GM18909 (cell line): ENCODE data around the gene CTDP1.
"Not testable (repeated sequence)": the region's sequence is repeated elsewhere in the genome, so short reads cannot be mapped to it uniquely, and the experiment has no call there.

ENCODE experiments used
- ATAC-seq: cut with Tn5 transposase; IDR thresholded peaks from one replicate; pipeline ENCODE4 v1.9.1; 2021; ENCODE audit warnings: mild to moderate bottlenecking; ENCODE audit not compliant: unreplicated experiment, poor library complexity

Gene CTDP1

DNA sequence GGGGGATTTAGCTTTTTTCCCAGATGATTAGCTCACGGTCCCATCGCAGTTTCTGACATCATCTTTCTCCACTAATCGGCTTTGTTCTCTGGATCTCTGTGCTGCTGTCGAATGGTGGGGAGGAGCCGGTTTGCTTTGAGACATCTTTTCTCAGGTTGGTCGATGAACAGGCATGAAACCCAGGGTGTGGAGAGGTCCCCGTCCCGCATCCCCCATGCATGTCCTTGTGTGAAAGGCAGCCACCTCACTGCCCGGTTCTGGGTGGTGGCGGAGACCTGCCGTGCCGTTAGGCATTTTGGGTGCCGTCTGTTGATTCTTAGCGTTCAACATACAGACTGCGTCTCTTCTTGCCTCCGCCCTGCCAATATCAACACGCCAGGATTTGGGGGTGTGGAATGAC lies 57.8 kb downstream of the CTDP1 start:
- ATAC-seq: no peak

DNA sequence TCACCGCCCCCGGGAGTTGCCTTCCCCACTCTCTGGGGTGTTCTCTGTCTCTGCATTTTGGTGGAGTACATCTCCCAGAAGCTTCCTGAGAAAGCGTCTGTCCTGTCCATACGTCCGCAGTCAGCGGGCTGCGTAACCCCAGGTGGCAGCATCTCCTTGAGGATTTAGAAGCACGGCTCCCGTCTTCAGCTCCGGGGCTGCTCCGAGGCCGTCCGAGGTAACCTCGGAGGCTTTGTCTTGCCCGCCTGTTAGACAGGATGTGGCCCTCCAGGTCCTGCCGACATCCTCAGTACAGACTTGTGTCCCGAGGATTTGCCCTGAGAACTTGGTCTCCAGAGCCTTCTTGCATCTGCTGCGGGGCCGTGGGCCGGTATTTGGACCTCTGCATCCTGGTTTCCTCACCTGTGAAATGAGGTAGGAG lies 58.4 kb downstream of the CTDP1 start:
- ATAC-seq: no peak

DNA sequence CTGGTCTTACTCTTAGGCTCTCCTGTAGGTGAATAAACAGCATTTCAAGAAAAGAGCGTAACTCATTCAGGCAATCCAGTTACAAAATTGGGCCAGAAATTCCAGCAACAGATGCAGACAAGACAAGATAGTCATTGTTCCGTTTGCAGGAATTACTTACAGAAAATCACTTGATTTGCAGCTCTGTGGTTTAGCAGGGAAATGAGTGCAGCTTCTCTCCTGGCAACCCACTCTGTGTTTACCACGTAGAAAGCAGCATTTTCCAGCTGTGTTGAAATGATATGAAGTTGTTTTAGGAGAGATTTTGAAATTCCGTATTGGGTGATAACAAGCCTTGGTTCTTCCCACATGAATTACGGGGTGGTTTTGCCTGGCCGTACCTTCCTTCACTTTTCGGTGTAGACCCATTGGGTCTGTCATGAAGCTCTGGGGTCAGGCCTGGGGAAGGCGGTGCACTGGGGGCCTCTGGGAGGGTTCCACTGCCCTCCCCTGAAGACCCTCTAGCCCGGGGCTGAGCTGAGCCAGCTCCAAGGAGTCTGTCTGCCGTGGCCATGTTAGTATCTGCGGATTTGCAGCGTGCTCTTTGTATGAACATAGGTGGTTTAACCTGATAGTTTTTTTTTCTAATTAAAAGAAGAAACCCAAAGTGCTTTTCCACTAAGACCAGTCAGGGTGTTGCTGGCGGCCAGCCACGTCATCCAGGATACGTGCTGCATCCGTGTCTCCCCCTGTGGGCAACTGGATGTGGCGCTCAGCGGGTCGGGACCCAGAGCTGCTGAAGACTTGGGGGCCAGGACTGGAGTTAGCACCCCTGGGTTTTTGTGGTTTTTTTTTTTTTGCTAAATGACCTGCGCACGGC lies 59.2 kb downstream of the CTDP1 start:
- no peak for ATAC-seq

DNA sequence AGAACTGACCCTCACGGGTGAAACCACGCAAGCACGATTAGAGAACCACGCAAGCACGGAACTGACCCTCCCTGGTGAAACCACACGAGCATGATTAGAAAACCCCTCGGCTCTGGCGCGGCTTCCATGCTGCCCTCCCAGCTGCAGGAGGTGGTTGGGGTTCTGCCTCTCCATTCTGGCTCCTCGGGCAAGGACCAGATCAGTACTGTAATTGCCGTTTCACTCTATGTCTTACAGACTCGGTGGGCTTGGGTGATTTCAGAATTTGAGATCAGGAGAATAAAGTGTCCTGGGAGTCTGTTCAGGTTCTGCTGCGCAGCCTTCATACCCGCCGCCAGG lies 59.8 kb downstream of the CTDP1 start:
- ATAC-seq: no peak

DNA sequence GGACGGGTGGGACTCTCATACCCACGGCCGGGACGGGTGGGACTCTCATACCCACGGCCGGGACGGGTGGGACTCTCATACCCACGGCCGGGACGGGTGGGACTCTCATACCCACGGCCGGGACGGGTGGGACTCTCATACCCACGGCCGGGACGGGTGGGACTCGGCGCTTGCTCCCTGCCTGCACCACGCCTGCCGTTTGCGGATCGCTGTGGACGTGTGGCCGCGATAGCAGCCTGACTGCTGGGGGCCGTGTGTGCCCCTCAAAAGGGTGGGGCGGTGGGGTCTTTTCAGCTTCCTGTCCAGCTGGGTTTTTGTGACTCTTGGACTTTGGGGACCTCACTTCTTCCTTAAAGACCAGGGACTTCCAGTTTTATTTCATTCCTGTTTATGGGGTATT lies 60.4 kb downstream of the CTDP1 start:
- ATAC-seq: not testable (repeated sequence)

DNA sequence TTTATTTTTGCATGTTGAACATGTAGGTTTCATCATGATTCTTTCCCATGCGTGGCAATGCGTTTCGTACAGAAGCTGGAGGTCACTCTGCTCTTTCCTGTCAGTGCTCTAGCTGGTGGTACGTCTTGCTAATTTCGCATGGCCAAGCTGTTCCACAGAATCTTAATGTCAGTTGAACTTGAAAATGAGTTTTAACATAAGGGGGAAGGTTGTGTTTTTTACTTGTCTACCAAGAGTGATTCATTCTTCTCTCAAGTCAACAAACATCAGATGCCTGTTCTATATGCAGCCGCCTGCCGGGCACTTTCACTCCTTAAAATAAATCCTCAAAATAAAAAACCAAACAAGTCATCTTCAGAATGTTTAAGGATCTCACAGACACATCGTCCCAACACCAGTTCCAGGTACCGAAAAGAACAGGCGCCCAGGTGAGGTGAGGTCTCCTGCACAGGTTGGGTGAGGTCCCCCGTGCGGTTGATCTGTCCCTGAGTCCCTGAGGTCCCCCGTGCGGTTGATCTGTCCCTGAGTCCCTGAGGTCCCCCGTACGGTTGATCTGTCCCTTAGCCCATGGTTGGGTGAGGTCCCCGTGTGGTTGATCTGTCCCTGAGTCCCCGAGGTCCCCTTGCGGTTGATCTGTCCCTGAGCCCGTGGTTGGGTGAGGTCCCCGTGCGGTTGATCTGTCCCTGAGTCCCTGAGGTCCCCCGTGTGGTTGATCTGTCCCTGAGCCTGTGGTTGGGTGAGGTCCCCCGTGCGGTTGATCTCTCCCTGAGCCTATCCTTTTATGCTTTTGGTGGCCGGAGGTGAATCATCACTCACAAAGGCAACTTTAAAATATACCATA lies 61.1 kb downstream of the CTDP1 start:
- ATAC-seq: no peak

DNA sequence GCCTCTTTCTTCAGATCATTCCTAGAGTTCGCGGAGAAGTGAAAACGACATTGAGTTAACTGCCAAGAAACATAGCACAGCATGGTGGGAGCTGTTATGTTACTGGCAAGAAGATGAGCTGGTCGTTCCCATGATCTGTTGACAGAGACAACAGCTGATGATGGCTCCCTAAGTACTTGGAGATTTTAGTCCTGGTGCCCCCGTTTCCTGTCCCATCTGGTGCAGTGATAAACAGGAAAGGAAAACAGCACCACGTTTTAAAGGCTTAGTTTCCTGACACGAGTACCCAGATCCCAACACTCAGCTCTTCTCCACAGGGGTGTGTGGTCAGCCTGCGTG lies 61.7 kb downstream of the CTDP1 start:
- no peak for ATAC-seq

DNA sequence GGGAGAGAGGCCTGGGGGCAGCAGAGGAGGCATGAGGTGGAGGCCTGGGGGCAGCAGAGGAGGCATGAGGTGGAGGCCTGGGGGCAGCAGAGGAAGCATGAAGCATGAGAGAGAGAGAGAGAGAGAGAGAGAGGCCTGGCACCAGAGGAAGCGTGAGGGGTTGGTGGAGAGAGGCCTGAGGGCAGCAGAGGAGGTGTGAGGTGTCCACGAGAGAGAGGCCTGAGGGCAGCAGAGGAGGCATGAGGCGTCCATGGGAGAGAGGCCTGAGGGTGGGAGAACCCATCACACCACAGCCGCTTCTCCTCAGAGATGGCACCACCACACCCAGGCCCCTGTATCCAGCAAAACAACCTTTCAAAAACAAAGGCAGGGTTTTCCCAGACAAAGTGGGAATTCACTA lies 62.5 kb downstream of the CTDP1 start:
- ATAC-seq: no peak

DNA sequence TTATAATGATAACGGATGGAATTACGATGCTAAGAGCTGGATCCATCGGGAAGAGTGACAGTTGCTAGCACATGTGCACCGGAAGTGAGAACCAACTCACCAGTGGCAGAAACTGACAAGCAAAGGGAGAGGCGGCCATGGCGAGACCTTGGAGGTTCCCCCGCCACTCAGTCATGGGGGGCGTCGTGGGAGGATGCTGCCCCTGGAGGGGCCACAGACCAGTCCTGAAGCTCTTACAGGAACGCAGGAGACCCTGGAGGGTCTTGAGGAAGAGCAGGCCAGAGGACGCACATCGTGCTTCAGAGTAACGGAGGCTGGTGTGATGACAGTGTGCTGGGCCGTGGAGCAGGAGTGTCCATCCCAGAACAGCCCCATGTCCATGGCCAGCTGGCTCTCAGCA lies 65.0 kb downstream of the CTDP1 start:
- ATAC-seq: no peak

DNA sequence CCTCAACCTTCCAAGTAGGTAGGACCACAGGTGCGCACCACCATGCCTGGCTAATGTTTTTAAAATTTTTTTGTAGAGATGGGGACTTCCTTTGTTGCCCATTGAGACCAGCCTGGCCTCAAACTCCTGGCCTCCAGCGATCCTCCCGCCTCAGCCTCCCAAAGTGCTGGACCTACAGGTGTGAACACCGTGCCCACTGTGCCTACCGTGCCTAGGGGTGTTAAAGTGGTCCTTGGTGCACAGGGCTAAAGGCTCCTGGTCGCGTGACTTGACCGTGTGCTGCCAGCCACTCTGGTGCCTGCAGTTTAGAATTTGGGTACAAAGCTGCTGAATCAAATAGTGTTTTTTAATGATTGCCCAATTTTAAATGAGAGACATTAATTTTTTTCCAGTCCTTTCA lies 67.1 kb downstream of the CTDP1 start:
- no peak for ATAC-seq

DNA sequence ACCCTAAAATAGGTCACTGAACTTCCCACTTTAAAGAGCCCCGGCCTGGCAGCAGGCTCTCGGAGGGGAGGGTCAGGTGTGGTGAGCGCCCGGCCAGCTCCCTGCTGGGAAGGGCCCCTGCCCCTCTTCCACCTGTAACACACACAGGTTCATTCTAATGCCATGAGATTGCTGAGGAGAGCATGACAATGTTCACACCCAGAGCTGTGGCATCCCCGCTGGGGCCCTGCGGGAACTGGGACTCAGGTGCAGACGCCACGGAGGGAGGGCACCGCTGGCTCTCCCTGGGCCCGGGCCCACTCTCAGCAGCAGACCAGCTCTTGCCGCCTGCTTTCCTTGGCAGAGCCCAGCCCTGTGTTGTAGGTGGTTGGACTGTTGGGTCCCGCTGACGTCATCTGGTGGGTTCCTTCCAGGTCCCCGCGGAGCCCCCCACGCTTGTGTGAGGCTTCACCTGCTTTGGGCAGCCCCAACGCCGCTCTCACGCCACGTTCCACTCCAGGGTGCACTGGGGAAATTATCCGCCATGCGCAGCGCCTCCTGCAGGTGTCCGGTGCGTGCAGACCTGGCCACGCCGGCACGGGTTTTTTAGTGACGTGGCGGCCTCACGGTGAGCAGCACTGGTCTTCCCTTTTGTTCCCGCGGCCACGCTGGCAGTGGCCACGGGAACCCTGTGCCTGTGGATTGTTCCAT lies 67.7 kb downstream of the CTDP1 start:
- no peak for ATAC-seq

DNA sequence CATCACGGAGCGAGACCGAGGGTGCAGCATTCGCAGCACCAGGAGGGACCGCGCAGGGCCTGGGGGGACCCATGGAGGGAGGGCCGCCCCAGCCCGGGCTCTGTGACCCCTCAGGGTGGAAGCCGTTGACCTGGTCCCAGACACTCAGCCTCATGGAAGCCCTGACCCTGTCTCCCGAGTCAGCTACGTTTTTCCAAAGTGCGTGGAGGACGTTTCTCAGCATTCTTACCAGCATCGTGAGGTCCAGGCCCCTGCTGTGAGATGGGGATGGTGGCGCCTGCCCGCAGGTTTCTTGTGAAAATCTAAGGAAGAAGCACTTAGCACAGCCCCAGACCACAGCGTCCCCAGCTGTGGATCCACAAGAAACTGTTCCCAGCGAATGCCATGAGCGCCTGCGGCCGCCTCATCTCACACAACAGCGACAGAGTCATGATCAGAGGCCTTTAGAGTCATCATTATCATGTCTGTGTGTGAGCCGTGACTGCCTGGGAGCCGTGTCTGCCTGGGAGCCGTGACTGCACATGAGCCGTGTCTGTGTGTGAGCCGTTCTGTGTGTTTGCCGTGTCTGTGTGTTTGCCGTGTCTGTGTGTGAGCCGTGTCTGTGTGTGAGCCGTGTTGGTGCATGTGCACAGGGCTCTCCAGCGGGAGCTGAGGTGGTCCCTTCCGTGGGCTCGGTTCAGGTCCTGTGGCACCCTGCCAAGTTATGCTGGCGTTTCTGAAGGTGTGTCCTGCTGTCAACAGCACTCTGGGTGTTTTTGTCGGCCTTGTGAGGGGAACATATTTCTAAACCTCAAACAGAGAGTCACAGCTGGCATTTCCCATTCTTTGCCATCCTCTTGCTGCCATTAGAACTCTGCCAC lies 68.9 kb downstream of the CTDP1 start:
- no peak for ATAC-seq

DNA sequence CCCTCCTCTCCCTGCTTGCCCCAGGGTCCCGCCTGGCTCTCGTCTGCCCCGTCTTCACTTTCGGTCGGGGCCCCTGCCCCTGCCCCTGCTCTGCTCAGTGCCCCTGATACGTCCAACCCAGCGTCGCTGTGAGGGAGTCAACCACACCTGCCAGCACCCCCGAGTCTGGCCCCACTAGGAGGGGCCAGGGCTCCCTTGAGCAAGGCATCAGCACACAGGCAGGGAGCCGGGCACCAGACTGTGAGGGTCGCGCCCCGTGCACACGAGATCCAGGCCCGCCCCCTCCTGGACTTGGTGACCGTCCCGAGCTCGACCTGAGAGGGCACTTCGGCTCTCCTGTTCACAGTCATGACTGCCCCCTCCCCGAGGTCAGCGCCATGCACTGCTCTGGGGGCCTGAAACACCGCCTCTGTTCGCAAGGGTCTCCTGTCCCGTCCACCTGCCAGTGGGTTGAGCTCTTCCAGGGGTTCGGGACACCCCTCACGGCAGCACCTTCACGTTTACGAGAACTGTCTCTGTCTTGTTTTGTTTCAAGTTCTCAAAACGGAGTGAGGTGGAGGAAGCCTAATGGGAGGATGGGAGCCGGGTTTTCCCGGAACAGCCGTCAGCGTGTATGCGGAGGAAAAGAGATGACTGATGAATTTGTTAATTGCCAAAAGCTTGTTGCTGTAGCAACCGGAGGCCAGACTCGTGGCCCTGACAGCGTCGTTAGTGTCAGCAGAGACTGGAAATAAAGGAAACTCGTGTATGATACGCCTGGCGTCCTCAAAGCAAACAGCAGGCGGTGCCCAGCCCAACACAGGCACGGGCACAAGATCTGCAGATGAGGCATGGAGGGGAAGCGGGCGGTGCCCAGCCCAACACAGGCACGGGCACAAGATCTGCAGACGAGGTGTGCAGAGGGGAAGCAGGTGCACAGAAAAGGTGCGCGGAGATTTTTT lies 69.9 kb downstream of the CTDP1 start:
- ATAC-seq: no peak

DNA sequence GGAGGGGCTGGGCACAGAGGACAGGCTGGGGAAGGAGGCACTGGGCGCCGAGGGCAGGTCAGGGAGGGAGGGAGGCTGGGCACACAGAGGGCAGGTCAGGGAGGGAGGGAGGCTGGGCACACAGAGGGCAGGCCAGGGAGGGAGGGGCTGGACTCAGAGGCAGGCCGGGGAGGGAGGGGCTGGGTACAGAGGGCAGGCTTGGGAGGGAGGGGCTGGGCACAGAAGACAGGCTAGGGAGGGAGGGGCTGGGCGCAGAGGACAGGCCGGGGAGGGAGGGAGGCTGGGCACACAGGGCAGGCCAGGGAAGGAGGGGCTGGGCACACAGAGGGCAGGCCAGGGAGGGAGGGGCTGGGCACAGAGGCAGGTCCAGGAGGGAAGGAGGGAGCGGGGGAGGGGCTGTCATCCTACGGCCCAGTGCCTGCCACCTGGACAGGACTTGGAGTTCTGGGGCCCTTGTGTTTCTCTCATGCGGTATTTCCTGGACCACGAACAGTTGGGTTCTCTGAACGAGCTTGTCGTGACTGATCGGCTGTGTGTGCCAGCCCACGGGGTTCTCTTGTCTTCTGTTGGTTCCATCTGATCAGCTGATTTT lies 71.5 kb downstream of the CTDP1 start:
- no peak for ATAC-seq

DNA sequence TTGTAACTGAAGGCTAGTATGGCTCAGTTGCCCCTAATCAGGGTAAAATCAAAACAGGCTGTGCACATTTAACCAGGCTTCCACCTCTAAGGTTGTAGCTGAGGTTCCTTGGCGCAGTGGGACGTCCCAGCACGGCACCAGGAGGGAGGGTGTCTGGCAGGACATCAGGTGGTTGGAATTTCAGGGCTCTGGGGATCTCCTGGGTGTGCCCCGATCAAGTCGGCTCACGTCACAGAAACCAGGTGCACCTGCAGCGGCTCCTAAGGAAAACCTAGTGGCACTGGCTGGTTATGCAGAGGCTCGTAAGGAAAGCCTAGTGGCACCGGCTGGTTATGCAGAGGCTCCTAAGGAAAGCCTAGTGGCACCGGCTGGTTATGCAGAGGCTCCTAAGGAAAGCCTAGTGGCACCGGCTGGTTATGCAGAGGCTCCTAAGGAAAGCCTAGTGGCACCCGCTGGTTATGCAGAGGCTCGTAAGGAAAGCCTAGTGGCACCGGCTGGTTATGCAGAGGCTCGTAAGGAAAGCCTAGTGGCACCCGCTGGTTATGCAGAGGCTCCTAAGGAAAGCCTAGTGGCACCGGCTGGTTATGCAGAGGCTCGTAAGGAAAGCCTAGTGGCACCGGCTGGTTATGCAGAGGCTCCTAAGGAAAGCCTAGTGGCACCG lies 72.4 kb downstream of the CTDP1 start:
- ATAC-seq: not testable (repeated sequence)

DNA sequence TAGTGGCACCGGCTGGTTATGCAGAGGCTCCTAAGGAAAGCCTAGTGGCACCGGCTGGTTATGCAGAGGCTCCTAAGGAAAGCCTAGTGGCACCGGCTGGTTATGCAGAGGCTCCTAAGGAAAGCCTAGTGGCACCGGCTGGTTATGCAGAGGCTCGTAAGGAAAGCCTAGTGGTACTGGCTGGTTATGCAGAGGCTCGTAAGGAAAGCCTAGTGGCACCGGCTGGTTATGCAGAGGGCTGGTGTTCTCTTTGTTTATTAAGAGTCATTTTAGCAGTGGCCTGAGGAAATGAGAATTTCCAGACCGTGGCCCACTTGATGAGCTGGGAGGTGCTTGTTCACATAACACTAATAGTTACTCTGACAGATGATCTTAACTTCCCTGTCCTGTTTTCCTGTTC lies 73.3 kb downstream of the CTDP1 start:
- not testable (repeated sequence) for ATAC-seq

DNA sequence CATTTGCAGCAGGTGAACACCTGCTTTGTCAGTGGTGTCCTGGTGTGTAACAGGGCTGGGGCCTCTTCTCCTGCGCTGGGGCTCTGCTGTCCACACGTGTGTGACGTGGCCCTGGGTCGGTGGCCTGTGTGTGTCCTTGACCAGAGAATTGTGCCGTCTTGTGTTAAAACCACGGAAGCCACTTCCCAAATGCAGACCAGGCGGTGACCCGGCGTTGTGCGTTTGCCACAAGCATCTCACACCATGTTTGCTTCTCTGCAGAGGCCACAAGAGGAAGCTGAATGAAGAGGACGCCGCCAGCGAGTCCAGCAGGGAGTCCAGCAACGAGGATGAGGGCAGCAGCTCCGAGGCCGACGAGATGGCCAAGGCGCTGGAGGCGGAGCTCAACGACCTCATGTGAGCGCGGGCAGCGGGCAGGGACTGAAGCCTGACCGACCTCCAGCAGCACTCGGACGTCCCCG lies 73.8 kb downstream of the CTDP1 start:
- ATAC-seq: no peak
